Ectodermal cell (in vitro differentiated cells): ENCODE results near the gene TNS1.

Experiments
- H3K27ac ChIP-seq: 2 replicates; pipeline ENCODE4 v1.7.0; 2013; ENCODE audit warnings: mild to moderate bottlenecking, low read depth, low read length; ENCODE audit not compliant: insufficient read depth, poor library complexity, severe bottlenecking
- H3K27me3 ChIP-seq: 2 replicates; pipeline ENCODE4 v1.7.0; 2013; ENCODE audit warnings: mild to moderate bottlenecking, low read length; ENCODE audit not compliant: insufficient read depth, control insufficient read depth, poor library complexity, severe bottlenecking
- H3K36me3 ChIP-seq: one replicate; pipeline ENCODE4 v1.7.0; 2013; ENCODE audit warnings: low read length; ENCODE audit not compliant: control insufficient read depth, insufficient read depth
- H3K4me1 ChIP-seq: one replicate; pipeline ENCODE4 v1.7.0; 2013; ENCODE audit warnings: low read length; ENCODE audit not compliant: control insufficient read depth, insufficient read depth
- H3K4me3 ChIP-seq: 2 replicates; pipeline ENCODE4 v1.7.0; 2013; ENCODE audit warnings: low read depth, low read length, control low read depth; ENCODE audit not compliant: insufficient read depth
- H3K9me3 ChIP-seq: 2 replicates; pipeline ENCODE4 v1.7.0; 2013; ENCODE audit warnings: mild to moderate bottlenecking, low read length, moderate library complexity; ENCODE audit not compliant: control insufficient read depth
- WGBS, 2 experiments: methylation state at CpG; one replicate each; pipeline ENCODE4 v1.1.7; 2013; ENCODE audit warnings: missing lambda C conversion rate in 2 of 2; 5-methylcytosine and 5-hydroxymethylcytosine counted together

Gene TNS1

GRCh38 chr2:217851191-217852020 lies 151.4 kb downstream of the TNS1 start:
- H3K4me3 ChIP-seq: no peak overlapping the region
- WGBS, 2 experiments: 88 to 93% methylated on average over 2 of the region's 2 CpGs

GRCh38 chr2:217849154-217849975 lies 153.4 kb downstream of the TNS1 start:
- H3K27ac ChIP-seq: no peak overlapping the region
- no peak overlapping the region for H3K4me3 ChIP-seq
- H3K27me3 ChIP-seq: no peaks in the 10 kb centered on the region
- no peaks in the 10 kb centered on the region for H3K36me3 ChIP-seq
- peaks cover 17% of the 10 kb centered on the region for H3K4me1 ChIP-seq
- WGBS, 2 experiments: 92 to 95% methylated on average over 9 of the region's 9 CpGs
- H3K9me3 ChIP-seq: no peaks in the 10 kb centered on the region

More at GRCh38 chr2:217851191-217852020, 151.4 kb downstream of the TNS1 start:
- no peaks in the 10 kb centered on the region for H3K36me3 ChIP-seq
- no peaks in the 10 kb centered on the region for H3K9me3 ChIP-seq
- peaks cover 17% of the 10 kb centered on the region for H3K27me3 ChIP-seq
- H3K27ac ChIP-seq: no peak overlapping the region
- peaks cover 17% of the 10 kb centered on the region for H3K4me1 ChIP-seq

- no peak overlapping the region for H3K4me3 ChIP-seq
- no peaks in the 10 kb centered on the region for H3K27me3 ChIP-seq
- peaks cover 13% of the 10 kb centered on the region for H3K4me1 ChIP-seq
- H3K27ac ChIP-seq: no peak overlapping the region
- no peaks in the 10 kb centered on the region for H3K36me3 ChIP-seq
- WGBS, 2 experiments: 95 to 97% methylated on average over 27 of the region's 27 CpGs
- H3K9me3 ChIP-seq: no peaks in the 10 kb centered on the region
Measured at GRCh38 chr2:217848351-217848957, 154.3 kb downstream of the TNS1 start.

DNA sequence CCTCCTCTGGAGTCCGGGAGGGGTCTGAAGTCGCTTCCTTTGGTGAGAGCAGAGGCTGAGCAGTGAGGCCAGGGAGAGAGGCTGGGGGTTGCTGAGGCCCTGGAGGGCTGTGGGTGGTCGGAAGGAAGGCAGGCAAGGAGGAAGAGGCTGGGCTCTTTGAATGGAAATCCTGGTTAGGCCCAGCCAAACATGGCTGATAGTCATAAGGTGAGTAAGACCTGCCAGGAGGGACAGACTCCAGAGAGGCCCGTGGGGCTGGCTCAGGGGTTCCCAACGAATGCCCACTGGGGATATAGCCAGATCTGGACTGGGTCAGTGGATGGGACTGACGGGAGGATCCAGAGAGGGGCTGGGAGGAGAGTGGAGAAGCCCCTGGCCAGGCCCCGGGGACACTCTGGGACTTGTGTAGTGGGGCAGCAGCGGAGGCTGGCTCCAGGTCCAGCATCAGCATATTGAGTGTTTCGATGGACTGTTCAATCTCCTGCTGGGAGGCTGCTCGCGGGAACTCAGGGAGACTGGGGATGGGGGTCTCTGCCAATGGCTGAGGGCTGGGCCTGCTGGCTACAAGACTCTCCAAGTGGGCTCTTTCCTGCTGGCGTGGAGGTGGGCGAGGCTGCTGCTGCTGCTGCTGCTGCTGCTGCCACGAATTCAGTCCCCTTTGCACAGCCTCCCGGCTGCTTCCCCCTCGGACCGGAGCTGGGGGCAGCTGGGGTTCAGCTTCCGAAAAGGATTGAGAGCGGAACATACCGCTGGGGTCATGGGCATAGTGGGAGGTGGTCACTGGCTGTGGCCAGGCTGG lies 155.0 kb downstream of the TNS1 start:
- WGBS, 2 experiments: 89 to 91% methylated on average over 20 of the region's 20 CpGs
- Histone ChIP-seq H3K27ac (no peak overlapping the region), H3K4me1 (peaks cover 6% of the 10 kb centered on the region), H3K27me3 (no peaks in the 10 kb centered on the region), H3K9me3 (no peaks in the 10 kb centered on the region), H3K36me3 (no peaks in the 10 kb centered on the region), H3K4me3 (no peak overlapping the region)

- H3K27me3 ChIP-seq: no peaks in the 10 kb centered on the region
- peaks cover 3% of the 10 kb centered on the region for H3K4me1 ChIP-seq
- H3K36me3 ChIP-seq: no peaks in the 10 kb centered on the region
- H3K9me3 ChIP-seq: no peaks in the 10 kb centered on the region
- no peak overlapping the region for H3K27ac ChIP-seq
- WGBS, 2 experiments: 94% methylated on average over 2 of the region's 2 CpGs
- no peak overlapping the region for H3K4me3 ChIP-seq
Measured at GRCh38 chr2:217847115-217847514, 155.7 kb downstream of the TNS1 start.

DNA sequence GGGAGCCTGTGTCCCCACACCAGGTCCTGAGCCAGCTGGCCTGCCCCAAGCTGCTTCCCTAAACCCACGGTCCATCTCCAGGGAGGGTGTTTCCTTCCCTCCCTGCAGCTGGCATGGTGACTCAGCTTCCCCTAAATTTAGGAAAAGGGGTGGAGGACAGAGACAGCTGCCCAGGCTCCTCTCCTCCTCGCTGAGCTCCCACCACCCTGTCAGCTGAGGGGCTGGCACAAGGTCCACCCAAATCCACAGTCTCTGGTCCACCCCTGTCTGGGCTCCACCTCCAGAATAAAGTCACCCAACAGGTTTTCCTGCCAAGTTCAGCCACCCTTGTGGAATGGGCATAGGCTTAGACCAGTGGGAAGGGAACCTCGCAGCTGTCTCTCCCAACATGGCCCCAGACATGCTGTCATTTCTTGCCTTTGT lies 156.5 kb downstream of the TNS1 start:
- no peaks in the 10 kb centered on the region for H3K27me3 ChIP-seq
- H3K4me3 ChIP-seq: no peak overlapping the region
- WGBS, 2 experiments: 90 to 94% methylated on average over 3 of the region's 3 CpGs

GRCh38 chr2:217845301-217845700 lies 157.5 kb downstream of the TNS1 start:
- H3K36me3 ChIP-seq: no peaks in the 10 kb centered on the region
- WGBS, 2 experiments: 95 to 96% methylated on average over 1 of the region's 1 CpG
- H3K9me3 ChIP-seq: no peaks in the 10 kb centered on the region
- no peak overlapping the region for H3K27ac ChIP-seq
- no peak overlapping the region for H3K4me3 ChIP-seq
- H3K4me1 ChIP-seq: no peaks in the 10 kb centered on the region
- H3K27me3 ChIP-seq: peaks cover 6% of the 10 kb centered on the region

More for the DNA sequence above, 156.5 kb downstream of the TNS1 start:
- H3K36me3 ChIP-seq: no peaks in the 10 kb centered on the region
- no peaks in the 10 kb centered on the region for H3K9me3 ChIP-seq
- no peak overlapping the region for H3K27ac ChIP-seq
- peaks cover 3% of the 10 kb centered on the region for H3K4me1 ChIP-seq

- H3K4me3 ChIP-seq: no peak overlapping the region
- no peaks in the 10 kb centered on the region for H3K36me3 ChIP-seq
- no peaks in the 10 kb centered on the region for H3K4me1 ChIP-seq
- H3K27me3 ChIP-seq: peaks cover 8% of the 10 kb centered on the region
- 100% methylated on average over 1 of the region's 1 CpG; no CpG with 5 or more reads in 1 of the 2 experiments for WGBS, 2 experiments
- H3K27ac ChIP-seq: no peak overlapping the region
- no peaks in the 10 kb centered on the region for H3K9me3 ChIP-seq
Measured at GRCh38 chr2:217844696-217845095, 158.1 kb downstream of the TNS1 start.

DNA sequence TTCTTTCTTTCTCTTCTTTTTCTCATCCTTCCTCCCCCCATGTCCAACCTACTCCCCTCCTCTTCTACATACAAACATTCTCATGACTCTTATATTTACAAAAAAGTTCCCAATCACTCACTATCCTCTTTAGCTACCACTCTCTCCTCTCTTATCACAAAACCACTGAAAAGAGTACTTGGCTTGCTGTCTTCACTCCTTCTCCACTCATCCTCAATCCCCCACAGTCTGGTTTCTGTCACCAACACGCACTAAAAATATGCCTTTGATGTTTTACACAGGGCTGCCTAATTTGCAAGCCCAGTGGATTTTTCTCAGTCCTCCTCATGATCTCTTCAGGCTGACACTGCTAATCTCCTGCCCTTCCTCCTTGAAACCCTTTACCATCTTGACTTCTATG lies 159.5 kb downstream of the TNS1 start:
- H3K4me1 ChIP-seq: peaks cover 6% of the 10 kb centered on the region
- H3K27ac ChIP-seq: no peak overlapping the region
- H3K27me3 ChIP-seq: peaks cover 20% of the 10 kb centered on the region
- WGBS, 2 experiments: 87% methylated on average over 1 of the region's 1 CpG
- H3K9me3 ChIP-seq: no peaks in the 10 kb centered on the region
- H3K36me3 ChIP-seq: no peaks in the 10 kb centered on the region
- H3K4me3 ChIP-seq: no peak overlapping the region
